H1 (cell line): Measurements from ENCODE around the gene ITIH4. TPM values are rescaled to one million over a fixed set of nuclear protein-coding genes. Genes with fewer than 3 reads are reported as not detected.

Source experiments
- CTCF ChIA-PET: fragments of 300-600 bp; sonication (Branson Sonifier 250); formaldehyde crosslinking; loops from one replicate; lab custom pipeline; 2021; ENCODE audit not compliant: partially characterized antibody; lab: Charles Lee
- POLR2A ChIA-PET: fragments of 300-600 bp; sonication (Branson Sonifier 250); formaldehyde crosslinking; loops from one replicate; lab custom pipeline; 2021; ENCODE audit warnings: inconsistent platforms; ENCODE audit not compliant: partially characterized antibody; lab: Charles Lee
- DNase-seq, 2 experiments: peaks; one replicate each; pipeline versions ENCODE4 v3.0.0 to v3.0.0-alpha.2; 2010 to 2022; ENCODE audit warnings: low spot score in 2 of 2, low read depth in 1 of 2, mixed read lengths in 1 of 2
- FAIRE-seq: peaks from 2 replicates; lab custom pipeline; 2011; peaks lifted over from hg19 to GRCh38; lab: Jason Lieb, UNC
- H2AFZ ChIP-seq: 2 replicates; pipeline ENCODE4 v1.8.1; 2012; ENCODE audit warnings: low read length, inconsistent platforms
- H2AK5ac ChIP-seq: 2 replicates; pipeline ENCODE4 v1.6.1; 2013; ENCODE audit warnings: low read depth, low read length
- H2BK120ac ChIP-seq: replicated peaks from 2 replicates; pipeline ENCODE3; 2013; ENCODE audit warnings: low read depth, low read length, inconsistent platforms
- H2BK12ac ChIP-seq: 2 replicates; pipeline ENCODE4 v1.6.1; 2013; ENCODE audit warnings: low read depth, low read length
- H2BK15ac ChIP-seq: 2 replicates; pipeline ENCODE4 v1.6.1; 2013; ENCODE audit warnings: low read length
- H2BK20ac ChIP-seq: 2 replicates; pipeline ENCODE4 v1.6.1; 2013; ENCODE audit warnings: low read length
- H2BK5ac ChIP-seq: 2 replicates; pipeline ENCODE4 v1.6.1; 2013; ENCODE audit warnings: low read depth, low read length
- H3K14ac ChIP-seq: 2 replicates; pipeline ENCODE4 v1.6.1; 2013; ENCODE audit warnings: inconsistent platforms; ENCODE audit not compliant: insufficient read length
- H3K18ac ChIP-seq: 2 replicates; pipeline ENCODE4 v1.6.1; 2013; ENCODE audit warnings: low read length; ENCODE audit errors: extremely low read depth
- H3K23ac ChIP-seq: 2 replicates; pipeline ENCODE4 v1.6.1; 2013; ENCODE audit warnings: inconsistent platforms; ENCODE audit not compliant: insufficient read length
- H3K23me2 ChIP-seq: 2 replicates; pipeline ENCODE4 v1.6.1; 2013; ENCODE audit warnings: low read depth, low read length
- H3K27ac ChIP-seq: 2 replicates; pipeline ENCODE4 v1.6.1; 2011; ENCODE audit warnings: low read depth, low read length, inconsistent platforms
- H3K27me3 ChIP-seq, 4 experiments: replicated peaks in 1 of 4; 1 replicate in 1 of 4; 2 replicates in 3 of 4; pipeline versions ENCODE4 v1.6.1 to v1.8.1; 2011 to 2013; ENCODE audit warnings: low read length in 3 of 4, mild to moderate bottlenecking in 3 of 4, inconsistent platforms in 2 of 4, mixed read lengths in 2 of 4, moderate library complexity in 1 of 4; ENCODE audit not compliant: control insufficient read depth in 3 of 4, insufficient read depth in 3 of 4; ENCODE audit errors: extremely low read depth in 1 of 4
- H3K36me3 ChIP-seq, 4 experiments: 2 replicates each; pipeline versions ENCODE4 v1.6.1 to v1.8.1; 2011 to 2013; ENCODE audit warnings: mild to moderate bottlenecking in 4 of 4, low read length in 3 of 4, moderate library complexity in 2 of 4, control low read depth in 1 of 4, inconsistent platforms in 1 of 4; ENCODE audit not compliant: insufficient read depth in 4 of 4, control insufficient read depth in 2 of 4
- H3K4ac ChIP-seq: replicated peaks from 2 replicates; pipeline ENCODE3; 2013; ENCODE audit warnings: low read length, low read depth, mixed read lengths, inconsistent platforms; ENCODE audit not compliant: insufficient read length
- H3K4me1 ChIP-seq, 4 experiments: replicated peaks in 1 of 4; 1 replicate in 1 of 4; 2 replicates in 3 of 4; pipeline versions ENCODE4 v1.6.1 to v1.8.1; 2011 to 2013; ENCODE audit warnings: low read length in 3 of 4, inconsistent platforms in 2 of 4, mixed read lengths in 1 of 4; ENCODE audit not compliant: insufficient read depth in 4 of 4, control insufficient read depth in 3 of 4
- H3K4me2 ChIP-seq, 2 experiments: 2 replicates each; pipeline versions ENCODE4 v1.6.1 to v1.8.1; 2011 to 2013; ENCODE audit warnings: low read depth in 2 of 2, low read length in 2 of 2, control low read depth in 1 of 2, inconsistent platforms in 1 of 2, mild to moderate bottlenecking in 1 of 2; ENCODE audit not compliant: insufficient read depth in 1 of 2
- H3K4me3 ChIP-seq, 4 experiments: fragments of 200-600, 300-600 bp in 1 of 4; sonication (generic), shearing (Covaris generic), sonication (Bioruptor Twin) in 1 of 4; 2 replicates each; pipeline versions ENCODE4 v1.5.1 to v1.8.1; 2011 to 2016; ENCODE audit warnings: low read length in 4 of 4, low read depth in 3 of 4, control low read depth in 2 of 4, inconsistent platforms in 2 of 4, mild to moderate bottlenecking in 2 of 4, mixed read lengths in 1 of 4, moderate library complexity in 1 of 4; ENCODE audit not compliant: insufficient read depth in 2 of 4; ENCODE audit errors: extremely low read depth in 1 of 4
- H3K56ac ChIP-seq: replicated peaks from 2 replicates; pipeline ENCODE3; 2013; ENCODE audit warnings: low read depth, mild to moderate bottlenecking, mixed read lengths, low read length, inconsistent platforms; ENCODE audit not compliant: insufficient read length
- H3K79me1 ChIP-seq: 2 replicates; pipeline ENCODE4 v1.6.1; 2013; ENCODE audit warnings: low read depth, low read length, control low read depth
- H3K79me2 ChIP-seq, 2 experiments: 2 replicates each; pipeline versions ENCODE4 v1.6.1 to v1.8.1; 2012 to 2013; ENCODE audit warnings: low read length in 2 of 2, mild to moderate bottlenecking in 2 of 2, inconsistent platforms in 1 of 2; ENCODE audit not compliant: insufficient read depth in 2 of 2, control insufficient read depth in 1 of 2
- H3K9ac ChIP-seq, 4 experiments: replicated peaks in 1 of 4; 1 replicate in 1 of 4; 2 replicates in 3 of 4; pipeline versions ENCODE4 v1.6.1 to v1.8.1; 2011 to 2013; ENCODE audit warnings: low read depth in 3 of 4, low read length in 3 of 4, control low read depth in 2 of 4, mild to moderate bottlenecking in 2 of 4, moderate library complexity in 2 of 4, inconsistent platforms in 1 of 4; ENCODE audit errors: extremely low read depth in 1 of 4
- H3K9me3 ChIP-seq, 2 experiments: 2 replicates each; pipeline versions ENCODE4 v1.6.1 to v1.8.1; 2012 to 2013; ENCODE audit warnings: mild to moderate bottlenecking in 2 of 2, moderate library complexity in 2 of 2, control low read depth in 1 of 2, inconsistent platforms in 1 of 2, low read depth in 1 of 2, low read length in 1 of 2, mixed read lengths in 1 of 2; ENCODE audit not compliant: insufficient read depth in 2 of 2
- H4K20me1 ChIP-seq, 2 experiments: replicated peaks in 1 of 2; 2 replicates each; pipeline versions ENCODE3 to v1.8.1; 2011 to 2013; ENCODE audit warnings: inconsistent platforms in 2 of 2, low read length in 2 of 2, mild to moderate bottlenecking in 1 of 2; ENCODE audit not compliant: insufficient read depth in 2 of 2, control insufficient read depth in 1 of 2
- H4K5ac ChIP-seq: 2 replicates; pipeline ENCODE4 v1.6.1; 2013; ENCODE audit warnings: low read length, low read depth, mixed read lengths, inconsistent platforms; ENCODE audit not compliant: insufficient read length
- H4K8ac ChIP-seq: 2 replicates; pipeline ENCODE4 v1.8.0; 2013; ENCODE audit warnings: mild to moderate bottlenecking, moderate library complexity, low read length, inconsistent platforms; ENCODE audit not compliant: insufficient read depth; ENCODE audit errors: extremely low read depth
- H4K91ac ChIP-seq: replicated peaks from 2 replicates; pipeline ENCODE3; 2013; ENCODE audit warnings: low read length, mixed read lengths, inconsistent platforms; ENCODE audit not compliant: insufficient read length
- CHD1 ChIP-seq: IDR thresholded peaks from 2 replicates; pipeline ENCODE4 v1.6.1; 2012; ENCODE audit warnings: low read depth, low read length, improper control_type of control experiment
- FOSL1 ChIP-seq: IDR thresholded peaks from 2 replicates; pipeline ENCODE4 v1.6.1; 2011; ENCODE audit warnings: mild to moderate bottlenecking, low read depth, low read length, moderate library complexity; ENCODE audit not compliant: insufficient read depth
- HDAC6 ChIP-seq: IDR thresholded peaks from one replicate; pipeline ENCODE4 v1.7.1; 2012; ENCODE audit warnings: low read depth, mild to moderate bottlenecking, inconsistent platforms, low read length, moderate library complexity
- JUND ChIP-seq: IDR thresholded peaks from 2 replicates; pipeline ENCODE4 v1.6.1; 2011; ENCODE audit warnings: mild to moderate bottlenecking, improper control_type of control experiment, low read length
- KDM4A ChIP-seq: IDR thresholded peaks from one replicate; pipeline ENCODE4 v1.7.1; 2012; ENCODE audit warnings: low read depth, mild to moderate bottlenecking, moderate library complexity, low read length, inconsistent platforms; ENCODE audit not compliant: severe bottlenecking
- KDM5A ChIP-seq: fragments of 200-600 bp; IDR thresholded peaks from 2 replicates; pipeline ENCODE4 v1.7.1; 2012; ENCODE audit warnings: mild to moderate bottlenecking, low read length, inconsistent platforms, mixed read lengths
- RFX5 ChIP-seq: IDR thresholded peaks from 2 replicates; pipeline ENCODE4 v1.6.1; 2011; ENCODE audit warnings: low read depth, low read length, improper control_type of control experiment, borderline replicate concordance
- SIX5 ChIP-seq: IDR thresholded peaks from 2 replicates; pipeline ENCODE4 v1.6.1; 2011; ENCODE audit warnings: mild to moderate bottlenecking, low read depth, low read length
- TAF1 ChIP-seq: IDR thresholded peaks from 2 replicates; pipeline ENCODE4 v1.6.1; 2011; ENCODE audit warnings: mild to moderate bottlenecking, low read depth, low read length
- USF2 ChIP-seq: IDR thresholded peaks from 2 replicates; pipeline ENCODE4 v1.6.1; 2011; ENCODE audit warnings: low read length, improper control_type of control experiment
- WGBS, 2 experiments: shearing (Covaris generic) in 1 of 2; methylation state at CpG; one replicate each; pipeline versions ENCODE4 v1.1.6 to v1.1.7; 2013 to 2015; ENCODE audit warnings: low lambda C conversion rate in 2 of 2, mixed read lengths in 2 of 2, inconsistent platforms in 1 of 2, low coverage in 1 of 2, missing lambda C conversion rate in 1 of 2; ENCODE audit not compliant: insufficient replicate concordance in 2 of 2, insufficient coverage in 1 of 2, insufficient read length in 1 of 2; ENCODE audit errors: extremely low coverage in 1 of 2, missing lambda C conversion rate in 1 of 2; 5-methylcytosine and 5-hydroxymethylcytosine counted together
- polyA plus RNA-seq, 7 experiments: library from polyadenylated mRNA; depleted of rRNA in 3 of 7; stranded (reverse) in 5 of 7; unstranded in 2 of 7; fragments of >200 nt in 5 of 7; fragments of 200-250 nt in 2 of 7; gene quantifications; 1 replicate in 5 of 7; 2 replicates in 1 of 7; 4 replicates in 1 of 7; pipeline versions ENCODE4 v1.2.1 to v1.2.3, GENCODE V29; 2011 to 2013; ENCODE audit warnings: missing spikeins in 2 of 7, mixed read lengths in 2 of 7
- total RNA-seq: library from RNA; stranded (reverse); fragmentation: NEBNext Ultra II Directional; extraction: Animal tissue kit (Norgen Biotek cat#: 25700); gene quantifications from 2 replicates; pipeline ENCODE4 v1.2.1, GENCODE V29; 2021

ITIH4 gene
- total and polyA plus RNA-seq, 2 of the 8 experiments (the other 6 are each of a cell fraction or from before 2014, with no cell fraction given): 3.4 to 3.7 TPM

DNA sequence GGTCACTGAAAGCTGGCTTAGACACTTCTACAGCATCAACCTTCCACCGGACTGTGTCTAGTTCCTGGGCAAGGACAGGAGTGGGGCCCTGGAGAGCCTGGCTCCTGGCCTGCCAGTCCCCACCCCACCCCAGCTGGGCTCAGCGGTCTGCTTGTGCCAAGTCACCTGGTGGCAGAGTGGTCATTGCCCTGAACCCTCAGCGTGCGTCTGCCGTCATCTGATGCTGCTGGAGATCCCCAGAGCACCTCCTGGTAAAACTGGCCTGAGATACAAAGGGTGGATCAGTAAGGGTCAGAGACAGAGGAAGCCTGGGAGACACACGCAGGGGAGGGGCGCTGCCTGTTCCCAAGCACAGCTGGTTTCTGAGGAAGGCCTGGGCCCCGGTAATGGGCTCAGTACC is 16.7 kb downstream of the ITIH4 start:
- H3K14ac ChIP-seq: no peak overlapping the region
- WGBS, 2 experiments: 94% methylated on average over 7 of the region's 8 CpGs; no CpG with 5 or more reads in 1 of the 2 experiments
- no peak overlapping the region for H4K8ac ChIP-seq
- CTCF ChIA-PET: interaction anchor here (1.1 to 7.5 kb wide), 4 partner anchors 13 to 36 kb away, joined by 3 to 86 read pairs (median 26); no protein-coding TSS in a partner anchor
- H3K79me2 ChIP-seq: no peaks in the 10 kb centered on the region
- no peak overlapping the region for H3K18ac ChIP-seq
- no peak overlapping the region for H4K91ac ChIP-seq
- H3K56ac ChIP-seq: no peak overlapping the region
- no peaks in the 10 kb centered on the region for H3K36me3 ChIP-seq
- H2BK15ac ChIP-seq: no peak overlapping the region
- no peak overlapping the region for H2BK5ac ChIP-seq
- no peak overlapping the region for H4K5ac ChIP-seq
- H3K4me3 ChIP-seq: no peak overlapping the region
- H3K23ac ChIP-seq: no peak overlapping the region
- no peak overlapping the region for H2BK120ac ChIP-seq
- H2AK5ac ChIP-seq: no peak overlapping the region
- no peaks in the 10 kb centered on the region; a peak in 1 of 7 replicates for H3K27me3 ChIP-seq
- POLR2A ChIA-PET: no interaction called here
- no peak for TF ChIP-seq CHD1
- TF ChIP-seq HDAC6: no peak
- TF ChIP-seq TAF1: no peak
- no peak for TF ChIP-seq USF2
- no peak for TF ChIP-seq JUND
- no peak for TF ChIP-seq SIX5
- no peak for TF ChIP-seq FOSL1
- no peak for TF ChIP-seq RFX5
- no peak for TF ChIP-seq KDM4A
- TF ChIP-seq KDM5A: no peak
- H4K20me1 ChIP-seq: no peaks in the 10 kb centered on the region
- no peaks in the 10 kb centered on the region for H3K79me1 ChIP-seq
- peaks cover 5% of the 10 kb centered on the region; the same call in 1 of the 2 replicates for H3K23me2 ChIP-seq
- H3K4me2 ChIP-seq: no peak overlapping the region
- no peak overlapping the region for H3K9ac ChIP-seq
- no peak overlapping the region for H3K27ac ChIP-seq
- H3K4me1 ChIP-seq: no peaks in the 10 kb centered on the region; a peak in 1 of 7 replicates
- no peaks in the 10 kb centered on the region for H3K9me3 ChIP-seq
- H2AFZ ChIP-seq: no peak overlapping the region
- no peak overlapping the region for H3K4ac ChIP-seq
- DNase-seq (no peak), FAIRE-seq (no peak)
- no peak overlapping the region for H2BK12ac ChIP-seq
- no peak overlapping the region for H2BK20ac ChIP-seq
